Subcutaneous abdominal adipose tissue (tissue), 5 donors: ENCODE results near the gene LRP1B.
"Not testable (repeated sequence)": the region's sequence is repeated elsewhere in the genome, so short reads cannot be mapped to it uniquely, and the experiment has no call there.

Source experiments
- H3K27ac ChIP-seq: one replicate; pipeline ENCODE4 v1.7.0; 2013; ENCODE audit warnings: low read depth, mild to moderate bottlenecking, inconsistent platforms, low read length, moderate library complexity
- H3K27me3 ChIP-seq, 5 donors: one replicate each; pipeline ENCODE4 v1.7.0; 2013; ENCODE audit warnings: low read length in 5 of 5, inconsistent platforms in 1 of 5; ENCODE audit not compliant: control insufficient read depth in 5 of 5, insufficient read depth in 4 of 5
- H3K36me3 ChIP-seq, 5 donors: one replicate each; pipeline ENCODE4 v1.7.0; 2013; ENCODE audit warnings: low read length in 5 of 5; ENCODE audit not compliant: control insufficient read depth in 5 of 5, insufficient read depth in 5 of 5
- H3K4me1 ChIP-seq, 5 donors: one replicate each; pipeline ENCODE4 v1.7.0; 2013; ENCODE audit warnings: low read length in 5 of 5, mild to moderate bottlenecking in 3 of 5, moderate library complexity in 1 of 5; ENCODE audit not compliant: control insufficient read depth in 5 of 5, insufficient read depth in 5 of 5
- H3K4me3 ChIP-seq, 5 donors: one replicate each; pipeline ENCODE4 v1.7.0; 2013; ENCODE audit warnings: low read length in 5 of 5, low read depth in 1 of 5
- H3K9ac ChIP-seq, 5 donors: one replicate each; pipeline ENCODE4 v1.7.0; 2013; ENCODE audit warnings: low read length in 5 of 5, mild to moderate bottlenecking in 4 of 5, moderate library complexity in 3 of 5
- H3K9me3 ChIP-seq, 5 donors: one replicate each; pipeline ENCODE4 v1.7.0; 2013; ENCODE audit warnings: low read length in 5 of 5; ENCODE audit not compliant: control insufficient read depth in 5 of 5
- donor health status: healthy.
- donor health status: healthy.
- donor health status: healthy.
- donor health status: healthy.
- donor health status: healthy.

LRP1B gene

GRCh38 chr2:142119347-142119746, 11.5 kb downstream of the LRP1B start:
- no peak overlapping the region for H3K9ac ChIP-seq
- H3K9me3 ChIP-seq, result no peaks in the 10 kb centered on the region
- H3K4me3 ChIP-seq, result no peak overlapping the region
- H3K36me3 ChIP-seq, result no peaks in the 10 kb centered on the region
- H3K27ac ChIP-seq, result no peak overlapping the region
- no peaks in the 10 kb centered on the region for H3K27me3 ChIP-seq
- no peaks in the 10 kb centered on the region for H3K4me1 ChIP-seq

GRCh38 chr2:142112757-142113221, 18.0 kb downstream of the LRP1B start:
- H3K27ac ChIP-seq, result no peak overlapping the region

GRCh38 chr2:142104134-142104758, 26.6 kb downstream of the LRP1B start:
- Histone ChIP-seq H3K9me3 (no peaks in the 10 kb centered on the region), H3K4me1 (no peaks in the 10 kb centered on the region), H3K9ac (no peak overlapping the region), H3K36me3 (no peaks in the 10 kb centered on the region), H3K4me3 (no peak overlapping the region), H3K27ac (no peak overlapping the region), H3K27me3 (no peaks in the 10 kb centered on the region)

More at GRCh38 chr2:142112757-142113221, 18.0 kb downstream of the LRP1B start:
- Histone ChIP-seq H3K9me3 (no peaks in the 10 kb centered on the region), H3K4me3 (no peak overlapping the region), H3K4me1 (no peaks in the 10 kb centered on the region), H3K9ac (no peak overlapping the region), H3K36me3 (no peaks in the 10 kb centered on the region), H3K27me3 (no peaks in the 10 kb centered on the region)

GRCh38 chr2:142100970-142101369, 29.8 kb downstream of the LRP1B start:
- Histone ChIP-seq H3K9ac (no peak overlapping the region), H3K4me3 (no peak overlapping the region), H3K4me1 (no peaks in the 10 kb centered on the region), H3K27ac (no peak overlapping the region), H3K27me3 (no peaks in the 10 kb centered on the region), H3K9me3 (no peaks in the 10 kb centered on the region), H3K36me3 (no peaks in the 10 kb centered on the region)

GRCh38 chr2:142100139-142100873, 30.5 kb downstream of the LRP1B start:
- Histone ChIP-seq H3K9ac (no peak overlapping the region), H3K27me3 (no peaks in the 10 kb centered on the region), H3K36me3 (no peaks in the 10 kb centered on the region), H3K4me1 (no peaks in the 10 kb centered on the region), H3K27ac (no peak overlapping the region), H3K9me3 (no peaks in the 10 kb centered on the region), H3K4me3 (no peak overlapping the region)

GRCh38 chr2:142097711-142098110, 33.1 kb downstream of the LRP1B start:
- no peaks in the 10 kb centered on the region for H3K4me1 ChIP-seq
- no peaks in the 10 kb centered on the region for H3K27me3 ChIP-seq
- H3K9ac ChIP-seq, result no peak overlapping the region
- H3K9me3 ChIP-seq, result no peaks in the 10 kb centered on the region
- no peaks in the 10 kb centered on the region for H3K36me3 ChIP-seq
- no peak overlapping the region for H3K27ac ChIP-seq
- no peak overlapping the region for H3K4me3 ChIP-seq

- Histone ChIP-seq H3K9me3 (no peaks in the 10 kb centered on the region), H3K9ac (no peak overlapping the region), H3K27me3 (no peaks in the 10 kb centered on the region), H3K36me3 (no peaks in the 10 kb centered on the region), H3K4me3 (no peak overlapping the region), H3K27ac (no peak overlapping the region), H3K4me1 (no peaks in the 10 kb centered on the region)
Measured at GRCh38 chr2:142095647-142096046, 35.2 kb downstream of the LRP1B start.

GRCh38 chr2:142094233-142094632, 36.6 kb downstream of the LRP1B start:
- no peaks in the 10 kb centered on the region for H3K27me3 ChIP-seq
- H3K36me3 ChIP-seq, result no peaks in the 10 kb centered on the region
- H3K4me3 ChIP-seq, result no peak overlapping the region
- no peaks in the 10 kb centered on the region for H3K9me3 ChIP-seq
- no peak overlapping the region for H3K9ac ChIP-seq
- H3K4me1 ChIP-seq, result no peaks in the 10 kb centered on the region
- H3K27ac ChIP-seq, result no peak overlapping the region

- no peak overlapping the region for H3K4me3 ChIP-seq
- no peak overlapping the region for H3K27ac ChIP-seq
- H3K9me3 ChIP-seq, result no peaks in the 10 kb centered on the region
- H3K4me1 ChIP-seq, result no peaks in the 10 kb centered on the region
- H3K9ac ChIP-seq, result no peak overlapping the region
- H3K27me3 ChIP-seq, result no peaks in the 10 kb centered on the region
- no peaks in the 10 kb centered on the region for H3K36me3 ChIP-seq
Measured at GRCh38 chr2:142088058-142088568, 42.7 kb downstream of the LRP1B start.

- H3K4me3 ChIP-seq, H3K36me3 ChIP-seq, H3K9ac ChIP-seq, H3K27me3 ChIP-seq, H3K27ac ChIP-seq, H3K9me3 ChIP-seq, H3K4me1 ChIP-seq: not testable (repeated sequence)
Measured at GRCh38 chr2:142087585-142087984, 43.2 kb downstream of the LRP1B start.
